ENCODE data around the gene EIF4G3.

- TF ChIP-seq CTCF (IDR thresholded peaks at IDR 0.05 in 4 of 5, conservative IDR thresholded peaks at IDR 0.05 in 1 of 5) (no peak), POLR2A (IDR thresholded peaks at IDR 0.05) (no peak)
These were observed 218.3 kb downstream of the EIF4G3 start for GRCh38 chr1:20958430-20958829.

Measured in gastrocnemius medialis (tissue), 4 donors.